HG02981 (cell line): ENCODE data around the gene PCP2.

Source experiments
- ATAC-seq: cut with Tn5 transposase; IDR thresholded peaks from one replicate; pipeline ENCODE4 v1.9.1; 2021; ENCODE audit warnings: mild to moderate bottlenecking, moderate library complexity; ENCODE audit not compliant: unreplicated experiment

Gene PCP2

GRCh38 chr19:7602240-7602934, 31.1 kb downstream of the PCP2 start:
- no peak for ATAC-seq

GRCh38 chr19:7600721-7601120, 32.8 kb downstream of the PCP2 start:
- ATAC-seq = no peak

GRCh38 chr19:7598180-7598579, 35.3 kb downstream of the PCP2 start:
- no peak for ATAC-seq

- no peak for ATAC-seq
Measured at GRCh38 chr19:7597689-7598088, 35.8 kb downstream of the PCP2 start.

- no peak for ATAC-seq
Measured at GRCh38 chr19:7596211-7596937, 37.1 kb downstream of the PCP2 start.

- no peak for ATAC-seq
Measured at GRCh38 chr19:7595466-7596133, 37.9 kb downstream of the PCP2 start, which contains the start of gene CAMSAP3. Gene CAMSAP3, plus strand, starts transcription at chr19:7595863. Its CDS starts 140 bp downstream, at chr19:7596003.

GRCh38 chr19:7590256-7590655, 43.3 kb downstream of the PCP2 start:
- ATAC-seq = no peak

GRCh38 chr19:7589822-7590221, 43.7 kb downstream of the PCP2 start:
- ATAC-seq = no peak

- no peak for ATAC-seq
Measured at GRCh38 chr19:7582446-7582845, 51.1 kb downstream of the PCP2 start.
